Measurements from ENCODE around the gene NDUFV2. TPM values are rescaled to one million over a fixed set of nuclear protein-coding genes. Genes with fewer than 3 reads are reported as not detected.

NDUFV2 gene
- total RNA-seq (100 to 1,000 TPM; 283 to 340 (median 304) TPM), polyA plus RNA-seq (767 TPM)
- long read RNA-seq, donor 1, transcript NDUFV2-201 (8 exons, 930 nt): major isoform, 357 of 374 reads
- long read RNA-seq, donor 1, partial matches to known transcripts: 4 of 374 reads
- long read RNA-seq, donor 1, other reads (novel, unspliced or antisense): 13 of 374 reads
- long read RNA-seq, donor 2, transcript NDUFV2-201 (8 exons, 930 nt): major isoform, 159 of 164 reads
- long read RNA-seq, donor 2, partial matches to known transcripts: 1 of 164 reads
- long read RNA-seq, donor 2, other reads (novel, unspliced or antisense): 4 of 164 reads
- long read RNA-seq, donor 3, transcript NDUFV2-201 (8 exons, 930 nt): major isoform, 266 of 272 reads
- long read RNA-seq, donor 3, partial matches to known transcripts: 1 of 272 reads
- long read RNA-seq, donor 3, other reads (novel, unspliced or antisense): 5 of 272 reads
- long read RNA-seq, donor 4, transcript NDUFV2-201 (8 exons, 930 nt): major isoform, 127 of 136 reads
- long read RNA-seq, donor 4, partial matches to known transcripts: 2 of 136 reads
- long read RNA-seq, donor 4, other reads (novel, unspliced or antisense): 5 of 136 reads

DNA sequence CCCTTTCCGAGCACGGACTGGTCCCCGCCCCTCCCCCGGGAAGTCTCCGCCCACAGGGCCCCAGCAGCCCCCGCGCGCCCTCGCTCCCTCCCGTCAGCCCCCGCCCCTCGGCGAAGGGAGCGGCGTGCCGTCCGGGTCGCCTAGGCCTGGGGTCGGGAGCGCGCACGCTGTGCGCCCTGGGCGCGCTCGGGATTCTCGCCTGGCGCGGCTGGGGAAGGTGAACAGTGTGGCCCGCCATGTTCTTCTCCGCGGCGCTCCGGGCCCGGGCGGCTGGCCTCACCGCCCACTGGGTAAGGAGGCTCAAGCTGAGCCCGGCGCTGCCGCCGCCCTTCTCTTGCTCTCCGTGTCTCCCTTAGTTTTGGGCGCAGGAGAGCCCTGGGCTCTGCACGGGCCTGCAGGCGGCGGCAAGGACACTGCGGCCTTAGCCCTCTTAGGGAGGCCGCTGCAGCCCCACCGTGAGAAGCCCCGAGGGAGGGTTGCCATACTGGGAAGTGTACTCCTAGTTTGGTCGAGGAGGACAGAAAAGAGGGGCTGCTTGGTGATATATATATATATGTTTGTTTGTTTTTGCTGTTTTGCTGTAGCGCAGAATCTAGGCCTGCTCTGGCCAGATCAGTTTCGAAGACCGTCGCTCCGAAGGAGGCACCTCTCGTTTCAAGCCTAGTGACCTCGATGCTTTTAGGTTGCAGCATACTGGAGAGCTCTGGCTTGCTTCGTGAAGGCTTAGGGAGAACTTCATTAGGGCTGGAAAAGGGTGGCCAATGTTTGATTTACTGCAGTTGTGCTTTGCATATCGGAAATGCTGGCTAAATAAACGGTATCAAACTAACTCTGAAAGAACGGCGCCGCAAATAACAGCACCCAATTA, at the start of gene NDUFV2:
Gene NDUFV2 (plus strand): TSS at position 192 of the 868 bp plus-strand sequence. CDS start 45 bp downstream, at position 237.
- DNase-seq: peak; percentile 98 to 99 (median 99)
- peak; percentile 99 for ATAC-seq
- H3K27me3 ChIP-seq (ENCODE audit: control insufficient read depth, insufficient read depth): no peaks in the 10 kb centered on the region
- intact Hi-C loops (cut with DNase I): loop anchor here in 1 of 4 donors (5.0 kb wide), 1 partner anchor 35 kb away; the partner anchor contains the start of gene ANKRD12
- H3K4me1 ChIP-seq (ENCODE audit: control insufficient read depth, insufficient read depth, low read length): peaks cover 2% of the 10 kb centered on the region
- peak within 1 kb of the TSS; percentile 97 for H3K4me3 ChIP-seq (ENCODE audit: low read length)
- WGBS: 2% methylated on average over 64 of the region's 64 CpGs
- peak within 1 kb of the TSS; percentile 90 for H3K27ac ChIP-seq (ENCODE audit: low read length)
- no peaks in the 10 kb centered on the region for H3K9me3 ChIP-seq (ENCODE audit: control insufficient read depth, low read length)

- intact Hi-C loops (cut with DNase I): no loop called here
- no peaks in the 10 kb centered on the region for H3K27me3 ChIP-seq (ENCODE audit: control insufficient read depth, insufficient read depth)
- no peak for ATAC-seq
- peaks cover 2% of the 10 kb centered on the region for H3K9me3 ChIP-seq (ENCODE audit: control insufficient read depth, low read length)
- no peak overlapping the region for H3K27ac ChIP-seq (ENCODE audit: low read length)
- DNase-seq: no peak
- no peaks in the 10 kb centered on the region for H3K4me1 ChIP-seq (ENCODE audit: control insufficient read depth, insufficient read depth, low read length)
- no peak overlapping the region for H3K4me3 ChIP-seq (ENCODE audit: low read length)
- 94% methylated on average over 1 of the region's 1 CpG for WGBS
Measured at GRCh38 chr18:9053814-9054213, 48.7 kb upstream of the NDUFV2 start.

DNA sequence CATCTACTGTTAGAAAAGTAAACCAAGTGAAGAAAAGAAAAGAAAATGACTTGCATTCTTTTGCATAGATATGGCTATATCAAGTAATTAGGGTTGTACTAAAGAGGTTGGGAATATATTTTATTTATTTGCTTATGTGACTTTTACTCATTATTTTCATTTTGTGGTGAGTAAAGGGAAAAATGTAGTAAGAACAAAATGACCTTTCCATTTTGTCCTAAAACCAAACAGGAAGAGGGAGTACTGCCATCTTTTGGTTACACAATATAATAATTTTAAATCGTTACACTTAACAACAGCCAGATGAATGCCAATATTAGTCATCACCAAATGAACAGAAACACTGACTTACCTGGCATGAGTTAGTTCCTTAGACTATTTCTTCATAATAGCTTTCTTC, 47.3 kb upstream of the NDUFV2 start:
- intact Hi-C loops (cut with DNase I): no loop called here
- DNase-seq: no peak
- Histone ChIP-seq H3K4me3 (ENCODE audit: low read length) (no peak overlapping the region), H3K27ac (ENCODE audit: low read length) (no peak overlapping the region), H3K9me3 (ENCODE audit: control insufficient read depth, low read length) (peaks cover 2% of the 10 kb centered on the region), H3K27me3 (ENCODE audit: control insufficient read depth, insufficient read depth) (no peaks in the 10 kb centered on the region), H3K4me1 (ENCODE audit: control insufficient read depth, insufficient read depth, low read length) (no peaks in the 10 kb centered on the region)
- WGBS: 10% methylated on average over 1 of the region's 1 CpG
- peak; percentile 41 to 66 for ATAC-seq

DNA sequence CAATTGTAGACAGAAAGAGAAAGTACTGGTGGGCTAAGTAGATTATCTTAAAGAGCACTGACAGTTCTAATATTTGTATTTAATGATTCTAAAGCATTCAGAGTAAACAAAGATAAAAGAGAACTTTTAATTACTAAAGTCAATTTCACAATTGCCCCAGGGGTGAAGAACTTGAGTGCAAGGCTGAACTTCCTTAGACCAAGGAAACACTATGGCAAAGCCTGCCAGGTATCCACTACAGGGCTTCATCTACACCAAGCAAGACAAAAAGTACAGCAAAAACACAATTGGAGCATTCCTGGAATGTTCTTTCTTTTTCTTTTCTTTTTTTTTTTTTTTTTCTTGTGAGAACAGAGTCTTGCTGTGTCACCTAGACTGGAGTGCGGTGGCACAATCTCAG, 46.9 kb upstream of the NDUFV2 start:
- peaks cover 2% of the 10 kb centered on the region for H3K9me3 ChIP-seq (ENCODE audit: control insufficient read depth, low read length)
- ATAC-seq (no peak), DNase-seq (no peak)
- intact Hi-C loops (cut with DNase I): no loop called here
- H3K27me3 ChIP-seq (ENCODE audit: control insufficient read depth, insufficient read depth): no peaks in the 10 kb centered on the region
- no peaks in the 10 kb centered on the region for H3K4me1 ChIP-seq (ENCODE audit: control insufficient read depth, insufficient read depth, low read length)
- 100% methylated on average over 1 of the region's 1 CpG for WGBS
- no peak overlapping the region for H3K4me3 ChIP-seq (ENCODE audit: low read length)
- H3K27ac ChIP-seq (ENCODE audit: low read length): no peak overlapping the region

DNA sequence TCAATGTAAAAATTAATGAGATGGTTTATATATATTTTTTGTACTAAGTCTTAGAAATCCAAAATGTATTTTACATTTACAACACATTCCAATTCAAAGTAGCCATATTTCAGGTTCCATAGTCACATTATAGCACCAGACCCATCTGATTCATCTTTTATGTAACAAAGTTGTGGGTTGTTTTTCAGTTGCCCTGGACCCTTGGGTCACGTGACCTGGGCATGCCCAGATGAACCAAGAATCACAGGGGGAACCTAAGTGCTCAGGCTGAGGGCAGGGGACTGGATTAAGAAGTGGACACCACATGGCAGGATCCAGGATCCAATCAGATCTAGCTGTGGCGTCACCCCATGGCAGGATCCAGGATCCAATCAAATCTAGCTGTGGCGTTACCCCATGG, 44.9 kb upstream of the NDUFV2 start:
- Histone ChIP-seq H3K27ac (ENCODE audit: low read length) (no peak overlapping the region), H3K9me3 (ENCODE audit: control insufficient read depth, low read length) (no peaks in the 10 kb centered on the region), H3K4me1 (ENCODE audit: control insufficient read depth, insufficient read depth, low read length) (no peaks in the 10 kb centered on the region), H3K4me3 (ENCODE audit: low read length) (no peak overlapping the region), H3K27me3 (ENCODE audit: control insufficient read depth, insufficient read depth) (no peaks in the 10 kb centered on the region)
- ATAC-seq (peak in 1 of 2 donors; percentile 43), DNase-seq (peak in 1 of 3 donors; percentile 20)
- intact Hi-C loops (cut with DNase I): no loop called here
- 94% methylated on average over 3 of the region's 3 CpGs for WGBS

- no peak overlapping the region for H3K27ac ChIP-seq (ENCODE audit: low read length)
- no peak for DNase-seq
- no peak for ATAC-seq
- H3K9me3 ChIP-seq (ENCODE audit: control insufficient read depth, low read length): no peaks in the 10 kb centered on the region
- H3K4me3 ChIP-seq (ENCODE audit: low read length): no peak overlapping the region
- no peaks in the 10 kb centered on the region for H3K27me3 ChIP-seq (ENCODE audit: control insufficient read depth, insufficient read depth)
- intact Hi-C loops (cut with DNase I): no loop called here
- 44% methylated on average over 4 of the region's 4 CpGs for whole genome bisulfite sequencing
- H3K4me1 ChIP-seq (ENCODE audit: control insufficient read depth, insufficient read depth, low read length): no peaks in the 10 kb centered on the region
Measured at GRCh38 chr18:9058406-9058805, 44.1 kb upstream of the NDUFV2 start.

- no peaks in the 10 kb centered on the region for H3K9me3 ChIP-seq (ENCODE audit: control insufficient read depth, low read length)
- H3K27me3 ChIP-seq (ENCODE audit: control insufficient read depth, insufficient read depth): no peaks in the 10 kb centered on the region
- DNase-seq (no peak), ATAC-seq (no peak)
- WGBS: 96% methylated on average over 2 of the region's 2 CpGs
- no peaks in the 10 kb centered on the region for H3K4me1 ChIP-seq (ENCODE audit: control insufficient read depth, insufficient read depth, low read length)
- H3K4me3 ChIP-seq (ENCODE audit: low read length): no peak overlapping the region
- no peak overlapping the region for H3K27ac ChIP-seq (ENCODE audit: low read length)
- intact Hi-C loops (cut with DNase I): no loop called here
Measured at GRCh38 chr18:9062418-9062751, 40.1 kb upstream of the NDUFV2 start.

DNA sequence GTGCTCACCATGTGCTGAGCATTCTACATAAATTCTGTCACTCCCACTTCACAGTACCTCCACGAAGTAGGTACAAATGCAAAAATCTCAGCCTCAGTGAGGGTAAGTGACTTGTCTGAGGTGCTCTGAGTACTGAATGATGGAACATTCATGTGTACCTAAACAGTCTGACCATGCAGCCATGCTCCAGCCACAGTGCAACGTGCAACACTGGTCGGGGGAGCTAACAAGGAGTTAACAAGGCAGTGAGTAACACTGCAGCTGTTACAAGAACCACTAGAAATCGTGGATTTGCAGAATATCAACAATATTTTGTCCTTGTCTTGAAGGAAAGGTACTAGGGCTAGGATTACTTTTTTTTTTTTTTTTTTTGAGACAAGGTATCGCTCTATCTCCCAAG, 36.6 kb upstream of the NDUFV2 start:
- H3K4me1 ChIP-seq (ENCODE audit: control insufficient read depth, insufficient read depth, low read length): no peaks in the 10 kb centered on the region
- DNase-seq (no peak), ATAC-seq (no peak)
- H3K27me3 ChIP-seq (ENCODE audit: control insufficient read depth, insufficient read depth): no peaks in the 10 kb centered on the region
- H3K9me3 ChIP-seq (ENCODE audit: control insufficient read depth, low read length): no peaks in the 10 kb centered on the region
- 76% methylated on average over 5 of the region's 5 CpGs for WGBS
- H3K4me3 ChIP-seq (ENCODE audit: low read length): no peak overlapping the region
- H3K27ac ChIP-seq (ENCODE audit: low read length): no peak overlapping the region
- intact Hi-C loops (cut with DNase I): no loop called here

DNA sequence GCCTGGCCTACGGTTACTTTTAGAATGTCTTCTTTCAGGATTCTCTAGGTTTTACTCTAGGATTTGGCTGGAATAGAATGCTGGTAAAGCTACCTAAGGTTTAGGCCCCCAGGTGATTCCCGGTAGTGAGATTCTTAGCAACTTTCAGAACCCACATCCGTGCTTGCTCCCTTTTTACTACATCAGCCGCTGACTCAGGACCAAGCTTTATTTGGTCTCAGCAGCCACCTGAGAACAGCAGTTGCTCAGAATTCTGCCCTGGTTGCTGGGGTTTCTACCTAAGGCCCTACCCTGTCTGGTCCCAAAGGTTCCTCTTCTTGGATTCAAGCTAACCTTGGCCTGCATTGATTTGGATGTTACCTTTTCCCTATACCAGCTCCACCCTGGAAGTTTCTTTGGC, 36.1 kb upstream of the NDUFV2 start:
- 95% methylated on average over 4 of the region's 4 CpGs for WGBS
- Histone ChIP-seq H3K4me1 (ENCODE audit: control insufficient read depth, insufficient read depth, low read length) (no peaks in the 10 kb centered on the region), H3K27ac (ENCODE audit: low read length) (no peak overlapping the region), H3K4me3 (ENCODE audit: low read length) (no peak overlapping the region), H3K9me3 (ENCODE audit: control insufficient read depth, low read length) (no peaks in the 10 kb centered on the region), H3K27me3 (ENCODE audit: control insufficient read depth, insufficient read depth) (no peaks in the 10 kb centered on the region)
- ATAC-seq (no peak), DNase-seq (no peak)
- intact Hi-C loops (cut with DNase I): no loop called here

GRCh38 chr18:9066817-9067306, 35.6 kb upstream of the NDUFV2 start:
- ATAC-seq: no peak
- intact Hi-C loops (cut with DNase I): no loop called here

DNA sequence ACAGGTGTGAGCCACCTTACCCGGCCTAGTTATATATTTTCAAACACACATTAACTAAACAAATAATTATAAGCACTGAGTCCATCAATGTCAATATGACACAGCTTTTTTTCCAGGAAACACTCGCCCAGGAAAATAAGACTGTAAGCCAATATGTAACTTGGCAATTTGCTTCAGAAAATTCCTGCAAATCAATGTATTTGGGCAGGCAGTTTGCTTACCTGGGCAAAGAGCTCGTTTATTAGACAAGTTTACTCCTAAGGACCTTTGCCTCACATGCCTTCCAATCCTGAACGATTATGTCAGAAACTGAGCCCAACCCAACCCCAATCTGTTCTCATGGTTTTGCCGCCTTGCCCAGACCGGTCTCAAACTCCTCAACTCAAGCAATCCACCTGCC, 34.7 kb upstream of the NDUFV2 start:
- no peak for ATAC-seq
- DNase-seq: no peak
- Histone ChIP-seq H3K27me3 (ENCODE audit: control insufficient read depth, insufficient read depth) (no peaks in the 10 kb centered on the region), H3K27ac (ENCODE audit: low read length) (no peak overlapping the region), H3K4me1 (ENCODE audit: control insufficient read depth, insufficient read depth, low read length) (no peaks in the 10 kb centered on the region), H3K9me3 (ENCODE audit: control insufficient read depth, low read length) (no peaks in the 10 kb centered on the region), H3K4me3 (ENCODE audit: low read length) (no peak overlapping the region)
- intact Hi-C loops (cut with DNase I): no loop called here
- 82% methylated on average over 6 of the region's 6 CpGs for WGBS

More at GRCh38 chr18:9066817-9067306, 35.6 kb upstream of the NDUFV2 start:
- 96% methylated on average over 5 of the region's 5 CpGs for WGBS
- Histone ChIP-seq H3K9me3 (ENCODE audit: control insufficient read depth, low read length) (no peaks in the 10 kb centered on the region), H3K4me3 (ENCODE audit: low read length) (no peak overlapping the region), H3K27me3 (ENCODE audit: control insufficient read depth, insufficient read depth) (no peaks in the 10 kb centered on the region), H3K27ac (ENCODE audit: low read length) (no peak overlapping the region), H3K4me1 (ENCODE audit: control insufficient read depth, insufficient read depth, low read length) (no peaks in the 10 kb centered on the region)
- DNase-seq: no peak
